Suprapubic skin (tissue), 4 donors: ENCODE results near the gene SCGB2A2. TPM values are rescaled to one million over a fixed set of nuclear protein-coding genes. Genes with fewer than 3 reads are reported as not detected.

Source experiments
- DNase-seq, 2 donors: peaks; one replicate each; pipeline ENCODE4 v3.0.0-alpha.2; 2019; ENCODE audit warnings: low spot score in 2 of 2
- H3K27ac ChIP-seq: fragments of 200-600 bp; sonication (generic); one replicate; pipeline ENCODE4 v1.5.1; 2019
- H3K27me3 ChIP-seq: fragments of 200-600 bp; sonication (generic); one replicate; pipeline ENCODE4 v1.5.1; 2019
- H3K36me3 ChIP-seq: fragments of 200-600 bp; sonication (generic); one replicate; pipeline ENCODE4 v1.5.1; 2019
- H3K4me1 ChIP-seq: fragments of 200-600 bp; sonication (generic); one replicate; pipeline ENCODE4 v1.5.1; 2019
- H3K4me3 ChIP-seq: fragments of 200-600 bp; sonication (generic); one replicate; pipeline ENCODE4 v1.5.1; 2019; ENCODE audit warnings: mild to moderate bottlenecking
- H3K9me3 ChIP-seq: fragments of 200-600 bp; sonication (generic); one replicate; pipeline ENCODE4 v1.5.1; 2019
- EP300 ChIP-seq: sonication (generic); formaldehyde crosslinking; IDR thresholded peaks from one replicate; pipeline ENCODE4 v1.6.1; 2017; ENCODE audit warnings: antibody characterized with exemption
- POLR2A ChIP-seq, 2 donors: fragments of 450-650 bp; IDR thresholded peaks; one replicate each; pipeline ENCODE4 v1.6.1; 2017; ENCODE audit warnings: antibody characterized with exemption in 2 of 2, mild to moderate bottlenecking in 2 of 2, moderate library complexity in 2 of 2
- POLR2AphosphoS5 ChIP-seq, 3 donors: sonication (generic); formaldehyde crosslinking; IDR thresholded peaks; one replicate each; pipeline ENCODE4 v1.6.1; 2017; ENCODE audit warnings: antibody characterized with exemption in 3 of 3
- WGBS: methylation state at CpG from one replicate; pipeline ENCODE4 v1.1.5; 2018; 5-methylcytosine and 5-hydroxymethylcytosine counted together
- total RNA-seq, 4 donors: library from RNA; depleted of rRNA; stranded (reverse); fragments of >200 nt; gene quantifications; one replicate each; pipeline ENCODE4 v1.1.0, GENCODE V29; 2016
- TF ChIP-seq, protein P1 (sequence below), 2 donors: fragments of 200-600 bp in 1 of 2; fragments of 450-650 bp in 1 of 2; sonication (generic) in 1 of 2; IDR thresholded peaks; one replicate each; pipeline ENCODE4 v1.5.1; 2016 to 2019; ENCODE audit warnings: antibody characterized with exemption in 2 of 2, mild to moderate bottlenecking in 1 of 2, moderate library complexity in 1 of 2

Gene SCGB2A2
- total RNA-seq, 4 donors from 2014 or later, result 737 to 2,318 (median 1,548) TPM

DNA sequence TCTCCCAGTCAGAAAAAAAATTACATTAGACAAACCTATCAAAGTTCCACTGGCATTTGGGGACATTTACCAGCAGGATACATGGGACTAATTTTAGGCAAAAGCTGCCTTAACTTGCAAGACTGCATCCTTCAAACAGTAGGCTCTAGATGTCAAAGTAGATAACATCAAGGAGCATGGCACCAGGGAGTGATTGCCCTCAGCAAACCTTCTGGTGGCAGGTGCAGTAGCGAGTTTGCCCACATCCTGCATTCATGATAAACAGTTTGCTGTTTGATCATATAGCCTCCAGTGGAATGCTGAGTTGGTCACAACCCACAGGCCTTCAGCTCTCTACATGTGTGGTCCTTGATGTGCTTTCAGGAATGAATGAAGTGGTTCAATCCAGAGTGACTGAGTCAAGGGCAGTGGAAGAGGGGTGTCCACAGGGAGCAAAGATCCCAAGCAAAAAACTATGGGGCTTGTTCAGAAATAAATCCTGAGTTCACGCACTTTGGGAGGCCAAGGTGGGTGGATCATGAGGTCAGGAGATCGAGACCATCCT, 15.9 kb upstream of the SCGB2A2 start:
- H3K27me3 ChIP-seq, result peaks cover 6% of the 10 kb centered on the region
- H3K4me3 ChIP-seq, result no peak overlapping the region
- H3K36me3 ChIP-seq, result no peaks in the 10 kb centered on the region
- no peaks in the 10 kb centered on the region for H3K4me1 ChIP-seq
- H3K27ac ChIP-seq, result no peak overlapping the region
- WGBS, result 69% methylated on average over 3 of the region's 3 CpGs
- H3K9me3 ChIP-seq, result peaks cover 25% of the 10 kb centered on the region
- no peak for DNase-seq
- TF ChIP-seq POLR2A (IDR thresholded peaks at IDR 0.05) (no peak), EP300 (no peak)
- TF ChIP-seq, protein P1, sequence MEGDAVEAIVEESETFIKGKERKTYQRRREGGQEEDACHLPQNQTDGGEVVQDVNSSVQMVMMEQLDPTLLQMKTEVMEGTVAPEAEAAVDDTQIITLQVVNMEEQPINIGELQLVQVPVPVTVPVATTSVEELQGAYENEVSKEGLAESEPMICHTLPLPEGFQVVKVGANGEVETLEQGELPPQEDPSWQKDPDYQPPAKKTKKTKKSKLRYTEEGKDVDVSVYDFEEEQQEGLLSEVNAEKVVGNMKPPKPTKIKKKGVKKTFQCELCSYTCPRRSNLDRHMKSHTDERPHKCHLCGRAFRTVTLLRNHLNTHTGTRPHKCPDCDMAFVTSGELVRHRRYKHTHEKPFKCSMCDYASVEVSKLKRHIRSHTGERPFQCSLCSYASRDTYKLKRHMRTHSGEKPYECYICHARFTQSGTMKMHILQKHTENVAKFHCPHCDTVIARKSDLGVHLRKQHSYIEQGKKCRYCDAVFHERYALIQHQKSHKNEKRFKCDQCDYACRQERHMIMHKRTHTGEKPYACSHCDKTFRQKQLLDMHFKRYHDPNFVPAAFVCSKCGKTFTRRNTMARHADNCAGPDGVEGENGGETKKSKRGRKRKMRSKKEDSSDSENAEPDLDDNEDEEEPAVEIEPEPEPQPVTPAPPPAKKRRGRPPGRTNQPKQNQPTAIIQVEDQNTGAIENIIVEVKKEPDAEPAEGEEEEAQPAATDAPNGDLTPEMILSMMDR (IDR thresholded peaks at IDR 0.05), result no peak

DNA sequence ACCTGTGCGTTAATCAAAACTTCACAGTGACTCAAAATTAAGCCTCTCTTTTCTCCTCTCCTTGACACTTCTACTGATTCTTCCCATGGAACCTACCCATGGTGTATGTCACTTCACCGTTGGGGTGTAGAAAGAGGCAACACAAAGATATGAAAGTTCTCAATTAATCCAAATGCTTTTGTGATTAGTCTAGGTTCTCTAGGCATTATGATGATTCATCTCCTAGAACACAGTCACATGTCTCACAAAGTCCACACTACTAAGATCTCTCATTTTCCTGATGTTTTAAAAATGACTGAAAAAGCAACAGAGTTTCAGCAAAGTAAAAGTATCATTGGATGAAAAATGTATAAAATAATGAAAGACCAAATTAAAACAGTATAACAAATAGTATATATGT, 13.7 kb upstream of the SCGB2A2 start:
- no peak overlapping the region for H3K27ac ChIP-seq
- WGBS, result 85% methylated on average over 2 of the region's 2 CpGs
- H3K4me3 ChIP-seq, result no peak overlapping the region
- DNase-seq, result no peak
- H3K4me1 ChIP-seq, result no peaks in the 10 kb centered on the region
- H3K36me3 ChIP-seq, result no peaks in the 10 kb centered on the region
- no peak for TF ChIP-seq POLR2AphosphoS5 (IDR thresholded peaks at IDR 0.05)
- no peak for TF ChIP-seq POLR2A (IDR thresholded peaks at IDR 0.05)
- TF ChIP-seq EP300, result no peak
- TF ChIP-seq, protein P1 (IDR thresholded peaks at IDR 0.05), result no peak
- H3K9me3 ChIP-seq, result peaks cover 16% of the 10 kb centered on the region
- no peaks in the 10 kb centered on the region for H3K27me3 ChIP-seq

DNA sequence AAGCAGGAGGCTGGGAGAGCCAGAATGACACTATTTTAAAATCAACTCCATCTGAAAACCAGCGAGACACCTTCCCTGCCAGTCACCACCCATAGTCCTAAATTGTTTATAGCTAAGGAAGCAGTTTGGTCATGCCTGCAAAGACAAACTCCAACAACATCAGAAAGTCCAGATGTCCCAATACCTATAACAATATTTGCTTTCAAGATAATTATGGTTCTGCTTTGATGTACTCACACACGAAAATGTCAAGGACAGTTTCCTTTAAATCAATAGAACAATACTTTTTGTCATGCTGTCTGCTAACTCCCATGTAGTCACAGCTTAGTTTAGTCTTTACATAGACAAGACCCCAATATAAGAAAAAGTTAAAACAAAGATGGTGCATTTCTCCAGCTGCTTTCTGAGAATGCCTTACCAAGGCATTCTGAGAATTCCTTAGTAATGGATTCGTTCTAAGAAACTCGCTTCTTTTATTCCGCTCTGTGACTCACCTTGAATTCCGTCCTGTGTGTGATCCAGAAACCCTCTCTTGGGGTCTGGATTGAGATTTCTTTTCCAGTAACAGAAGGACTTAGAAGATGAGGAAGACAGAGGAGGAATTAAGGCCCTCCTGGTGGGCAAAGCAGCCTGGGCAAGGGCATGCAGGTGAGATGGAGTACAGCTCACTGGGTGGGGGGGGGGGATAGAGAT, 9.6 kb upstream of the SCGB2A2 start:
- Histone ChIP-seq H3K36me3 (no peaks in the 10 kb centered on the region), H3K27me3 (peaks cover 3% of the 10 kb centered on the region), H3K9me3 (no peaks in the 10 kb centered on the region), H3K4me1 (no peaks in the 10 kb centered on the region), H3K4me3 (no peak overlapping the region), H3K27ac (no peak overlapping the region)
- 78% methylated on average over 6 of the region's 6 CpGs for WGBS
- no peak for TF ChIP-seq POLR2AphosphoS5 (IDR thresholded peaks at IDR 0.05)
- no peak for TF ChIP-seq EP300
- no peak for TF ChIP-seq POLR2A (IDR thresholded peaks at IDR 0.05)
- TF ChIP-seq, protein P1 (IDR thresholded peaks at IDR 0.05), result no peak
- DNase-seq, result no peak

DNA sequence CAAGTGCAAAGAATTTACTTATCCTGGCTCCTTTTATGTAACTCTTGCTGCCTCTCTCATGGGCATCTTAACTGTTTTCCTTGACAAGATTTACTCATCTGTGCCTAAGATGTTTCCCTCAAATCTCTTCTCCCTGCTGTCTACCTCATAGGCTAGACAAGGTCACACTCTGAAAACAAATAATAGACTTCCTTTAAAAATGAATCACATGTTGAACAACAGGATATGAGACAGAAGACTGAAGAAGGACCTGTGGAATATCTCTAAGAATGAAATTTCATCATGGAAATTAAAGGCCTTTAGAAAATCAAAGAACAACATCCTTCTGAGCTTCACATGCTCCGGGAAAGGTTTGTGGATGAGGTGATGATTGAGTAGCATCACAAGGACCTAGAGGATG, 6.0 kb upstream of the SCGB2A2 start:
- no peaks in the 10 kb centered on the region for H3K36me3 ChIP-seq
- TF ChIP-seq POLR2AphosphoS5 (IDR thresholded peaks at IDR 0.05) (no peak), EP300 (no peak), POLR2A (IDR thresholded peaks at IDR 0.05) (no peak)
- TF ChIP-seq, protein P1 (IDR thresholded peaks at IDR 0.05), result no peak
- H3K9me3 ChIP-seq, result no peaks in the 10 kb centered on the region
- H3K27me3 ChIP-seq, result peaks cover 15% of the 10 kb centered on the region
- H3K4me3 ChIP-seq, result no peak overlapping the region
- no peak overlapping the region for H3K27ac ChIP-seq
- no peaks in the 10 kb centered on the region for H3K4me1 ChIP-seq
- WGBS, result 89% methylated on average over 1 of the region's 1 CpG
- DNase-seq, result no peak

DNA sequence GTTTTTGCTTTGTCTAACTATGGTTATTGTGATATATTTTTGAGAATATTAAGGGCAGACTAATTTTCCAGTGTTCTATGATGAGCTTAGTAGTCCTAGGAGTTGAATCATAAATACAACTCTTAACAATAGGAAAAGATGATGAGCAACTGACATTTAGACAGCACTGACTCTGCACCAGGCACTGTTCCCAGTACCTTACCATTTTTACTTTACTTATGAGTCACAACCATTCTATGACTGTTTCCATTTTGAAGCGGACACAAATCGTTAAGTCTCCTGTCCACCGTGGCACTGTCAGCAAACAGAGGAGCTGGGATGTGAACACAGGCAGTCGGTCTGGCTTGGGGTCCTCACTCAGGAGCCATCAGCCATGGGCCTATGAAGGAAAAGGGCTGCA, 3.4 kb upstream of the SCGB2A2 start:
- H3K27me3 ChIP-seq, result peaks cover 16% of the 10 kb centered on the region
- TF ChIP-seq, protein P1 (IDR thresholded peaks at IDR 0.05), result no peak
- TF ChIP-seq POLR2AphosphoS5 (IDR thresholded peaks at IDR 0.05), result no peak
- H3K4me3 ChIP-seq, result no peak overlapping the region
- DNase-seq, result no peak
- no peaks in the 10 kb centered on the region for H3K4me1 ChIP-seq
- WGBS, result 48% methylated on average over 4 of the region's 4 CpGs
- no peaks in the 10 kb centered on the region for H3K36me3 ChIP-seq
- H3K27ac ChIP-seq, result no peak overlapping the region
- no peaks in the 10 kb centered on the region for H3K9me3 ChIP-seq
